ENCODE data around the gene NEDD8. TPM values are rescaled to one million over a fixed set of nuclear protein-coding genes. Genes with fewer than 3 reads are reported as not detected.
A peak's percentile ranks its signal among the peaks of the same experiment; 100 is the strongest.

The NEDD8 gene
- total and polyA plus RNA-seq, 2 donors (not counting 1 experiment from before 2014, with no cell fraction given) = 145 to 441 TPM

DNA sequence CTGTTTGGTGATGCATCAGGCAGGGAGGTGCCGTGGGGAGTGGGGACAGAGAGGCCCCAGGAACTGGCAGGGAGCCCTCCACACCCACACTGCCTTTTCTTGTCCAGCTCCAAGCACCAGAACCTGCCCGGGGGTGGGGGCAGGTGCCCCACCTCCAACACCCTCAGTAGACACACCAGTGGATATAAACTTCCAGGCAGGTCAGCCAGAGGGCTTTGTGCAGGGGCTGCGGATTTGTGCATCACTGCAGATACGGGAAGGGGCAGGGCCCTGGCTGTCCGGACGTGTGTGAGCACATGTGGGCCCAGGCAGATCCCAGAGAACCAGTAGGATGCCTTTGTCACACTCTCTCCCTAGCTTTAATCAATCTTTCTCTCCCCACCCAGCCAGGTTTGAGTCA lies 32.1 kb upstream of the NEDD8 start:
- no peaks in the 10 kb centered on the region for H4K20me1 ChIP-seq (ENCODE audit: control insufficient read depth, extremely low read depth, insufficient read depth, low read length)
- TF ChIP-seq, protein P1, sequence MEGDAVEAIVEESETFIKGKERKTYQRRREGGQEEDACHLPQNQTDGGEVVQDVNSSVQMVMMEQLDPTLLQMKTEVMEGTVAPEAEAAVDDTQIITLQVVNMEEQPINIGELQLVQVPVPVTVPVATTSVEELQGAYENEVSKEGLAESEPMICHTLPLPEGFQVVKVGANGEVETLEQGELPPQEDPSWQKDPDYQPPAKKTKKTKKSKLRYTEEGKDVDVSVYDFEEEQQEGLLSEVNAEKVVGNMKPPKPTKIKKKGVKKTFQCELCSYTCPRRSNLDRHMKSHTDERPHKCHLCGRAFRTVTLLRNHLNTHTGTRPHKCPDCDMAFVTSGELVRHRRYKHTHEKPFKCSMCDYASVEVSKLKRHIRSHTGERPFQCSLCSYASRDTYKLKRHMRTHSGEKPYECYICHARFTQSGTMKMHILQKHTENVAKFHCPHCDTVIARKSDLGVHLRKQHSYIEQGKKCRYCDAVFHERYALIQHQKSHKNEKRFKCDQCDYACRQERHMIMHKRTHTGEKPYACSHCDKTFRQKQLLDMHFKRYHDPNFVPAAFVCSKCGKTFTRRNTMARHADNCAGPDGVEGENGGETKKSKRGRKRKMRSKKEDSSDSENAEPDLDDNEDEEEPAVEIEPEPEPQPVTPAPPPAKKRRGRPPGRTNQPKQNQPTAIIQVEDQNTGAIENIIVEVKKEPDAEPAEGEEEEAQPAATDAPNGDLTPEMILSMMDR (conservative IDR thresholded peaks at IDR 0.05 in 1 of 2, IDR thresholded peaks at IDR 0.05 in 1 of 2; ENCODE audit: low read depth in 1 of 2, low read length in 2 of 2) = no peak
- TF ChIP-seq EZH2 (IDR thresholded peaks at IDR 0.05; ENCODE audit: low read length, missing control alignments) = no peak

DNA sequence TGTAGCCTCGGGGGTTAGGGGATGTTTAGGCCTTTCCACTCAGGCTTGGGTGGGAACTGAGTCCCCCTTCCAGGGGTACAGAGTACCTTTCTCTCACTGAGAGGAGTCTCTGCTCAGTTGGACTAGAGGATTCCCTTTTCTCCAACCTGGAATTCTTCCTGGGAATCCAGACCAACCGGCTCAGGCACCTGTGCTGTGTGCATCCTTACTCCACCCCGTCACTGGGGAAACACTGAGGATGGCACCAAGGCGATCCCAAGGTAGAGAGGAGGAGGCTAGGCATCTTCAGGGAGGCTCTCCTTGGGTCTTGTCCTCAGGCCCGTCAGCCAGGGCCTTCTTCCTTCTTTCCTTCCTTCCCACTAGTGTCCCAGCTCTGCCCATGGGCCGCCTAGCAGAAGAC lies 31.7 kb upstream of the NEDD8 start:
- Histone ChIP-seq H3K27ac (ENCODE audit: insufficient read depth, low read length) (no peak overlapping the region), H3K9me3 (ENCODE audit: control insufficient read depth, insufficient read depth, low read depth, low read length) (no peaks in the 10 kb centered on the region), H3K36me3 (ENCODE audit: control insufficient read depth, insufficient read depth, low read length) (peaks cover 7% of the 10 kb centered on the region), H3K4me2 (ENCODE audit: extremely low read depth, insufficient read depth, low read length) (no peak overlapping the region), H3K79me2 (ENCODE audit: control insufficient read depth, insufficient read depth, low read length) (no peaks in the 10 kb centered on the region), H3K4me1 (ENCODE audit: control insufficient read depth, extremely low read depth, insufficient read depth, low read length) (no peaks in the 10 kb centered on the region), H4K20me1 (ENCODE audit: control insufficient read depth, extremely low read depth, insufficient read depth, low read length) (no peaks in the 10 kb centered on the region), H3K27me3 (ENCODE audit: control insufficient read depth, insufficient read depth, low read length) (no peaks in the 10 kb centered on the region), H3K4me3 (replicated peaks in 1 of 4; ENCODE audit: control extremely low read depth in 1 of 4, insufficient read depth in 1 of 4, low read depth in 3 of 4, low read length in 4 of 4) (no peak overlapping the region), H2AFZ (ENCODE audit: low read length) (no peak overlapping the region), H3K9ac (ENCODE audit: insufficient read depth, low read length) (no peak overlapping the region)
- DNase-seq (ENCODE audit: low read depth in 2 of 2) = no peak
- TF ChIP-seq EZH2 (IDR thresholded peaks at IDR 0.05; ENCODE audit: low read length, missing control alignments) = no peak
- TF ChIP-seq, protein P1 (conservative IDR thresholded peaks at IDR 0.05 in 1 of 2, IDR thresholded peaks at IDR 0.05 in 1 of 2; ENCODE audit: low read depth in 1 of 2, low read length in 2 of 2) = no peak

More for the DNA sequence above, 32.1 kb upstream of the NEDD8 start:
- Histone ChIP-seq H3K4me1 (ENCODE audit: control insufficient read depth, extremely low read depth, insufficient read depth, low read length) (no peaks in the 10 kb centered on the region), H3K27me3 (ENCODE audit: control insufficient read depth, insufficient read depth, low read length) (no peaks in the 10 kb centered on the region), H3K9me3 (ENCODE audit: control insufficient read depth, insufficient read depth, low read depth, low read length) (no peaks in the 10 kb centered on the region), H3K9ac (ENCODE audit: insufficient read depth, low read length) (no peak overlapping the region), H3K27ac (ENCODE audit: insufficient read depth, low read length) (no peak overlapping the region), H2AFZ (ENCODE audit: low read length) (no peak overlapping the region), H3K79me2 (ENCODE audit: control insufficient read depth, insufficient read depth, low read length) (no peaks in the 10 kb centered on the region), H3K36me3 (ENCODE audit: control insufficient read depth, insufficient read depth, low read length) (peaks cover 8% of the 10 kb centered on the region), H3K4me3 (replicated peaks in 1 of 4; ENCODE audit: control extremely low read depth in 1 of 4, insufficient read depth in 1 of 4, low read depth in 3 of 4, low read length in 4 of 4) (no peak overlapping the region), H3K4me2 (ENCODE audit: extremely low read depth, insufficient read depth, low read length) (no peak overlapping the region)
- peak in 1 of 2 donors; percentile 44 for DNase-seq (ENCODE audit: low read depth in 2 of 2)

DNA sequence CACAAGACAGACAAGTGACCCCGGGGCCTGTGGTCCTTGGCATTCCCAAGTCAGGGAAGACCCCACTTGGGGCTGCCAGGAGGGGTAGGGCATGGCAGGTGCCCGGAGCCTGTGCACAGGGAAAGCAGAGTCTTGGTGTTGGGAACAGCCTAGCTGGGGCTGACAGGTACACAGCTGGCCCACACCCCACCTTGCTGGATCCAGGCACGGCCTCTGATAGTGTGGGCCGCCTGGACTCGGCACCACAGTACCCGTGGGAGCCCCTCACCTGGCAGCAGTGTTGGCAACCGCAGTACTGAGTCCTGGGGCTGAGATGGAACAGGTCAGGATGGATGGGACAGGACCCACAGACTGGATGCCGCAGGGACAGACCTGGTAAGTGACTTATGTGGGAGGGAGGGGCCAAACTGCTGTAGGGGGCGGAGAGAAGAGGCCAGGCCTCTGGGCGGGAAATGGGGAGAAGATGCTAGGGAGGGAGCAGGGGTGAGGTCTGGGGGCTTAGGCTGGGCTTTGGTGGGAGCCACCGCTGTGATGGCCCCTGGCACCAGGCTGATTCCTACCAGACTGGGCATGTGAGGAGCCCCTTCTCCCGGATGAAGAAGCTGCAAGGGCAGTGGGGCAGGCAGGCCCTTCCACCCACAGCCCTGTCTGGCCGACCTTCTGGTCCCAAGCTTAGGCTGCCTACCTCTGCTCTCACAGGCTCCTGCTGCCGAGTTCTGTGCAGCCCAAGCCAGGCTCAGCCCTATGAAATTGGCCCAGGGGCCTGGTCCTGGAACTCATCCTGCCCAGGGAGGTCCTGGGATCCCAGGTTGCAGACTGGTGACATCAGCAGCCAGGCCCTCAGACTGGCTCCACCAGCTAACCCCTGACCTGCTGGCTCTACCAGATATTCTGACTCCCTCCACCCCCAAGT lies 30.9 kb upstream of the NEDD8 start, which contains the start of gene TGM1:
TGM1 (minus strand) TSS at position 357 of the 913 bp plus-strand sequence. CDS start 825 bp downstream, outside the sequence.
- peak in 1 of 2 donors; percentile 3 for DNase-seq (ENCODE audit: low read depth in 2 of 2)
- TF ChIP-seq, protein P1 (conservative IDR thresholded peaks at IDR 0.05 in 1 of 2, IDR thresholded peaks at IDR 0.05 in 1 of 2; ENCODE audit: low read depth in 1 of 2, low read length in 2 of 2) = no peak
- no peak for TF ChIP-seq EZH2 (IDR thresholded peaks at IDR 0.05; ENCODE audit: low read length, missing control alignments)

More for the DNA sequence above, 30.9 kb upstream of the NEDD8 start, which contains the start of gene TGM1:
- Histone ChIP-seq H3K79me2 (ENCODE audit: control insufficient read depth, insufficient read depth, low read length) (no peaks in the 10 kb centered on the region), H3K4me3 (replicated peaks in 1 of 4; ENCODE audit: control extremely low read depth in 1 of 4, insufficient read depth in 1 of 4, low read depth in 3 of 4, low read length in 4 of 4) (no peak within 1 kb of the TSS), H3K4me1 (ENCODE audit: control insufficient read depth, extremely low read depth, insufficient read depth, low read length) (no peaks in the 10 kb centered on the region), H3K27ac (ENCODE audit: insufficient read depth, low read length) (no peak within 1 kb of the TSS), H2AFZ (ENCODE audit: low read length) (no peak within 1 kb of the TSS), H3K4me2 (ENCODE audit: extremely low read depth, insufficient read depth, low read length) (no peak within 1 kb of the TSS), H3K27me3 (ENCODE audit: control insufficient read depth, insufficient read depth, low read length) (no peaks in the 10 kb centered on the region), H3K36me3 (ENCODE audit: control insufficient read depth, insufficient read depth, low read length) (peaks cover 7% of the 10 kb centered on the region), H3K9me3 (ENCODE audit: control insufficient read depth, insufficient read depth, low read depth, low read length) (no peaks in the 10 kb centered on the region), H3K9ac (ENCODE audit: insufficient read depth, low read length) (no peak within 1 kb of the TSS), H4K20me1 (ENCODE audit: control insufficient read depth, extremely low read depth, insufficient read depth, low read length) (no peaks in the 10 kb centered on the region)

All from fibroblast of lung (primary cell).